ENCODE results near the gene PWWP2B.

Gene PWWP2B

DNA sequence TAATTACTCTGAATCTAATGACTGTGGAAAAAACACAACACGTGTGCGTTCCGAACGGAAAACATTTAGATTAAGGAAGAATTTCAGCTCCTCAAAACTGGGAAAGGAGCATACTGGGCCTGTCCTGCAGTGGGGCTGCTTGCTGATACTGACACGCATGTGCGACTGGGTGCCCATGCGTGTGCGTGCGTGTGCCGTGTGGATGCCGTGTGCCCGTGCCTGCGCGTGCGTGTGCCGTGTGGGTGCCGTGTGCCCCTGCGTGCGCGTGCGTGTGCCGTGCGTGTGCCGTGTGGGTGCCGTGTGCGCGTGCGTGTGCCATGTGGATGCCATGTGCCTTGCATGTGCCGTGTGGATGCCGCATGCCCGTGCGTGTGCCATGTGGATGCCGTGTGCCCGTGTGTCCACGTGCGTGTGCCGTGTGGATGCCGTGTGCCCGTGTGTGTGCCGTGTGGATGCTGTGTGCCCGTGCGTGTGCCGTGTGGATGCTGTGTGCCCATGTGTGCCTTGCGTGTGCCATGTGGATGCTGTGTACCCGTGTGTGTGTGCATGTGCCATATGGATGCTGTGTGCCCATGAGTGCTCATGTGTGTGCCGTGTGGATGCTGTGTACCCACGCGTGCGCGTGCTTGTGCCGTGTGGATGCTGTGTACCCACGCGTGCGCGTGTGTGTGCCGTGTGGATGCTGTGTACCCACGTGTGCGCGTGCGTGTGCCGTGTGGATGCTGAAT is 28.2 kb downstream of the PWWP2B start:
- no peak for DNase-seq (ENCODE audit: low read depth)
- TF ChIP-seq, protein P1, sequence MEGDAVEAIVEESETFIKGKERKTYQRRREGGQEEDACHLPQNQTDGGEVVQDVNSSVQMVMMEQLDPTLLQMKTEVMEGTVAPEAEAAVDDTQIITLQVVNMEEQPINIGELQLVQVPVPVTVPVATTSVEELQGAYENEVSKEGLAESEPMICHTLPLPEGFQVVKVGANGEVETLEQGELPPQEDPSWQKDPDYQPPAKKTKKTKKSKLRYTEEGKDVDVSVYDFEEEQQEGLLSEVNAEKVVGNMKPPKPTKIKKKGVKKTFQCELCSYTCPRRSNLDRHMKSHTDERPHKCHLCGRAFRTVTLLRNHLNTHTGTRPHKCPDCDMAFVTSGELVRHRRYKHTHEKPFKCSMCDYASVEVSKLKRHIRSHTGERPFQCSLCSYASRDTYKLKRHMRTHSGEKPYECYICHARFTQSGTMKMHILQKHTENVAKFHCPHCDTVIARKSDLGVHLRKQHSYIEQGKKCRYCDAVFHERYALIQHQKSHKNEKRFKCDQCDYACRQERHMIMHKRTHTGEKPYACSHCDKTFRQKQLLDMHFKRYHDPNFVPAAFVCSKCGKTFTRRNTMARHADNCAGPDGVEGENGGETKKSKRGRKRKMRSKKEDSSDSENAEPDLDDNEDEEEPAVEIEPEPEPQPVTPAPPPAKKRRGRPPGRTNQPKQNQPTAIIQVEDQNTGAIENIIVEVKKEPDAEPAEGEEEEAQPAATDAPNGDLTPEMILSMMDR (IDR thresholded peaks at IDR 0.05; ENCODE audit: low read depth, low read length): no peak
- 0 out of 2 replicates have a peak, but pooled peaks have one; percentile 33 for TF ChIP-seq MAX (IDR thresholded peaks at IDR 0.05; ENCODE audit: low read depth, low read length)
- no peak overlapping the region for H3K4me3 ChIP-seq (ENCODE audit: low read depth, low read length)

GRCh38 chr10:132425757-132426155 is 28.8 kb downstream of the PWWP2B start:
- TF ChIP-seq MYC (IDR thresholded peaks at IDR 0.05; ENCODE audit: low read depth, low read length): no peak
- TF ChIP-seq POLR2A (IDR thresholded peaks at IDR 0.05; ENCODE audit: extremely low read depth, insufficient read length): no peak
- TF ChIP-seq MAX (IDR thresholded peaks at IDR 0.05; ENCODE audit: low read depth, low read length): no peak
- TF ChIP-seq, protein P1 (IDR thresholded peaks at IDR 0.05; ENCODE audit: low read depth, low read length): no peak
- H3K4me3 ChIP-seq (ENCODE audit: low read depth, low read length): no peak overlapping the region

GRCh38 chr10:132427006-132427771 is 30.2 kb downstream of the PWWP2B start:
- no peak for TF ChIP-seq POLR2A (IDR thresholded peaks at IDR 0.05; ENCODE audit: extremely low read depth, insufficient read length)
- TF ChIP-seq MAX (IDR thresholded peaks at IDR 0.05; ENCODE audit: low read depth, low read length): no peak
- TF ChIP-seq MYC (IDR thresholded peaks at IDR 0.05; ENCODE audit: low read depth, low read length): no peak
- TF ChIP-seq, protein P1 (IDR thresholded peaks at IDR 0.05; ENCODE audit: low read depth, low read length): no peak
- no peak for DNase-seq (ENCODE audit: low read depth)
- no peak overlapping the region for H3K4me3 ChIP-seq (ENCODE audit: low read depth, low read length)

More at GRCh38 chr10:132425757-132426155, 28.8 kb downstream of the PWWP2B start:
- no peak for DNase-seq (ENCODE audit: low read depth)

DNA sequence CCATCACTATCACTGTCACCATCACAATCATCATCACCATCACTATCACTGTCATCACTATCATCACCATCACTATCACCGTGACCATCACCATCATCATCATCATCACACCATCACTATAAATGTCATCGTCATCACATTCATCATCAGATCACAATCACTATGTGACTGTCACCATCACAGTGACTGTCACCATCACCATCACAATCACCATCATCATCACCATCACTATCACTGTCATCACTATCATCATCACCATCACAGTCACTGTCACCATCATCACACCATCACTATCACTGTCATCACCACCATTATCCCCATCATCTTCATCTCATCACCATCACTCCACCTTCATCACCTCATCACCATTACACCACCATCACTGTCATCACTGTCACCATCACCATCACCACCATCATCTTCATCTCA is 31.0 kb downstream of the PWWP2B start:
- no peak for DNase-seq (ENCODE audit: low read depth)

GRCh38 chr10:132428486-132428995 is 31.5 kb downstream of the PWWP2B start:
- TF ChIP-seq MYC (IDR thresholded peaks at IDR 0.05; ENCODE audit: low read depth, low read length) (no peak), MAX (IDR thresholded peaks at IDR 0.05; ENCODE audit: low read depth, low read length) (no peak), POLR2A (IDR thresholded peaks at IDR 0.05; ENCODE audit: extremely low read depth, insufficient read length) (no peak)
- TF ChIP-seq, protein P1 (IDR thresholded peaks at IDR 0.05; ENCODE audit: low read depth, low read length): no peak
- DNase-seq (ENCODE audit: low read depth): no peak
- H3K4me3 ChIP-seq (ENCODE audit: low read depth, low read length): no peak overlapping the region

More for the DNA sequence above, 31.0 kb downstream of the PWWP2B start:
- no peak overlapping the region for H3K4me3 ChIP-seq (ENCODE audit: low read depth, low read length)
- TF ChIP-seq MAX (IDR thresholded peaks at IDR 0.05; ENCODE audit: low read depth, low read length) (no peak), MYC (IDR thresholded peaks at IDR 0.05; ENCODE audit: low read depth, low read length) (no peak), POLR2A (IDR thresholded peaks at IDR 0.05; ENCODE audit: extremely low read depth, insufficient read length) (no peak)
- TF ChIP-seq, protein P1 (IDR thresholded peaks at IDR 0.05; ENCODE audit: low read depth, low read length): no peak

All from NB4 (cell line).